Measurements from ENCODE around the gene GXYLT1. TPM values are rescaled to one million over a fixed set of nuclear protein-coding genes. Genes with fewer than 3 reads are reported as not detected.
"Not testable (repeated sequence)": the region's sequence is repeated elsewhere in the genome, so short reads cannot be mapped to it uniquely, and the experiment has no call there.

GXYLT1 gene
- total RNA-seq, 2 experiments from 2014 or later, result 8.4 to 8.7 TPM

GRCh38 chr12:42135259-42135814 is 9.3 kb downstream of the GXYLT1 start:
- Mint-ChIP-seq H3K27ac (no peak overlapping the region), H3K9me3 (ENCODE audit: low read depth) (no peaks in the 10 kb centered on the region), H3K27me3 (no peaks in the 10 kb centered on the region), H3K36me3 (peaks cover 5% of the 10 kb centered on the region), H3K4me3 (no peak overlapping the region), H3K4me1 (peaks cover 2% of the 10 kb centered on the region)
- DNase-seq, result no peak
- ATAC-seq, result no peak
- CTCF ChIA-PET, result no interaction called here

GRCh38 chr12:42130672-42131402 is 13.8 kb downstream of the GXYLT1 start:
- H3K27me3 Mint-ChIP-seq, result no peaks in the 10 kb centered on the region
- CTCF ChIA-PET, result interaction anchor here (1.2 kb wide), 1 partner anchor 241 kb away, joined by 5 read pairs; no protein-coding TSS in a partner anchor
- no peak for ATAC-seq
- H3K4me1 Mint-ChIP-seq, result peaks cover 7% of the 10 kb centered on the region
- H3K36me3 Mint-ChIP-seq, result peaks cover 5% of the 10 kb centered on the region
- no peak overlapping the region for H3K4me3 Mint-ChIP-seq
- no peak for DNase-seq
- H3K9me3 Mint-ChIP-seq (ENCODE audit: low read depth), result no peaks in the 10 kb centered on the region
- H3K27ac Mint-ChIP-seq, result no peak overlapping the region

- DNase-seq (no peak), ATAC-seq (no peak)
- Mint-ChIP-seq H3K27me3 (no peaks in the 10 kb centered on the region), H3K4me3 (no peak overlapping the region), H3K27ac (no peak overlapping the region), H3K36me3 (peaks cover 4% of the 10 kb centered on the region), H3K9me3 (ENCODE audit: low read depth) (no peaks in the 10 kb centered on the region), H3K4me1 (peaks cover 7% of the 10 kb centered on the region)
- CTCF ChIA-PET, result interaction anchor here (1.0 kb wide), 1 partner anchor 242 kb away, joined by 3 read pairs; no protein-coding TSS in a partner anchor
Observed at GRCh38 chr12:42129595-42130204, 15.0 kb downstream of the GXYLT1 start.

GRCh38 chr12:42128888-42129287 is 15.8 kb downstream of the GXYLT1 start:
- Mint-ChIP-seq H3K27me3 (no peaks in the 10 kb centered on the region), H3K9me3 (ENCODE audit: low read depth) (no peaks in the 10 kb centered on the region), H3K4me3 (no peak overlapping the region), H3K36me3 (peaks cover 1% of the 10 kb centered on the region), H3K4me1 (peaks cover 7% of the 10 kb centered on the region), H3K27ac (no peak overlapping the region)
- ATAC-seq, result no peak
- no peak for DNase-seq
- CTCF ChIA-PET, result interaction anchor here (0.8 to 1.0 kb wide), 2 partner anchors 57 to 243 kb away, joined by 3 read pairs; no protein-coding TSS in a partner anchor

- ATAC-seq, result no peak
- H3K4me3 Mint-ChIP-seq, result no peak overlapping the region
- no peak for DNase-seq
- no peaks in the 10 kb centered on the region for H3K27me3 Mint-ChIP-seq
- H3K27ac Mint-ChIP-seq, result no peak overlapping the region
- H3K9me3 Mint-ChIP-seq (ENCODE audit: low read depth), result no peaks in the 10 kb centered on the region
- H3K4me1 Mint-ChIP-seq, result peaks cover 7% of the 10 kb centered on the region
- H3K36me3 Mint-ChIP-seq, result peaks cover under 1% of the 10 kb centered on the region
- CTCF ChIA-PET, result interaction anchor here (0.8 to 1.3 kb wide), 2 partner anchors 17 to 56 kb away, joined by 3 read pairs; no protein-coding TSS in a partner anchor
Observed at GRCh38 chr12:42128327-42128726, 16.3 kb downstream of the GXYLT1 start.

GRCh38 chr12:42126963-42127362 is 17.7 kb downstream of the GXYLT1 start:
- peaks cover 7% of the 10 kb centered on the region for H3K4me1 Mint-ChIP-seq
- H3K36me3 Mint-ChIP-seq, result no peaks in the 10 kb centered on the region
- ATAC-seq (no peak), DNase-seq (no peak)
- CTCF ChIA-PET, result interaction anchor here (0.9 to 1.4 kb wide), 2 partner anchors 245 to 248 kb away, joined by 3 to 4 read pairs; no protein-coding TSS in a partner anchor
- no peak overlapping the region for H3K4me3 Mint-ChIP-seq
- no peaks in the 10 kb centered on the region for H3K27me3 Mint-ChIP-seq
- H3K27ac Mint-ChIP-seq, result no peak overlapping the region
- H3K9me3 Mint-ChIP-seq (ENCODE audit: low read depth), result no peaks in the 10 kb centered on the region

- ATAC-seq (no peak), DNase-seq (no peak)
- no peaks in the 10 kb centered on the region for H3K27me3 Mint-ChIP-seq
- H3K4me3 Mint-ChIP-seq, result no peak overlapping the region
- no peaks in the 10 kb centered on the region for H3K9me3 Mint-ChIP-seq (ENCODE audit: low read depth)
- H3K4me1 Mint-ChIP-seq, result peaks cover 9% of the 10 kb centered on the region
- peaks cover 4% of the 10 kb centered on the region for H3K36me3 Mint-ChIP-seq
- H3K27ac Mint-ChIP-seq, result no peak overlapping the region
- CTCF ChIA-PET, result no interaction called here
Observed at GRCh38 chr12:42125388-42125767, 19.3 kb downstream of the GXYLT1 start.

- CTCF ChIA-PET, result no interaction called here
- ATAC-seq, result no peak
Observed at GRCh38 chr12:42124764-42125387, 19.8 kb downstream of the GXYLT1 start.

GRCh38 chr12:42119085-42119633 is 25.5 kb downstream of the GXYLT1 start:
- Mint-ChIP-seq H3K4me1 (peaks cover 17% of the 10 kb centered on the region), H3K4me3 (no peak overlapping the region), H3K27me3 (no peaks in the 10 kb centered on the region), H3K9me3 (ENCODE audit: low read depth) (peaks cover 2% of the 10 kb centered on the region), H3K27ac (no peak overlapping the region), H3K36me3 (peaks cover 40% of the 10 kb centered on the region)
- CTCF ChIA-PET, result interaction anchor here (0.9 to 1.4 kb wide), 4 partner anchors 14 to 94 kb away, joined by 3 to 4 read pairs (median 3); partner anchors contain the start of gene GXYLT1
- peak; percentile 23 for ATAC-seq
- no peak for DNase-seq

More at GRCh38 chr12:42124764-42125387, 19.8 kb downstream of the GXYLT1 start:
- Mint-ChIP-seq H3K4me1 (peaks cover 13% of the 10 kb centered on the region), H3K27me3 (no peaks in the 10 kb centered on the region), H3K4me3 (no peak overlapping the region), H3K9me3 (ENCODE audit: low read depth) (no peaks in the 10 kb centered on the region), H3K27ac (no peak overlapping the region), H3K36me3 (peaks cover 7% of the 10 kb centered on the region)
- no peak for DNase-seq

- Mint-ChIP-seq H3K4me1 (peaks cover 17% of the 10 kb centered on the region), H3K4me3 (no peak overlapping the region), H3K27me3 (no peaks in the 10 kb centered on the region), H3K9me3 (ENCODE audit: low read depth) (peaks cover 6% of the 10 kb centered on the region), H3K36me3 (peaks cover 45% of the 10 kb centered on the region), H3K27ac (no peak overlapping the region)
- no peak for DNase-seq
- CTCF ChIA-PET, result interaction anchor here (1.2 to 1.4 kb wide), 2 partner anchors 13 to 26 kb away, joined by 3 read pairs; no protein-coding TSS in a partner anchor
- no peak for ATAC-seq
Observed at GRCh38 chr12:42118136-42118879, 26.4 kb downstream of the GXYLT1 start.

- H3K9me3 Mint-ChIP-seq (ENCODE audit: low read depth), result peaks cover 5% of the 10 kb centered on the region
- DNase-seq (no peak), ATAC-seq (no peak)
- no peak overlapping the region for H3K27ac Mint-ChIP-seq
- no peak overlapping the region for H3K4me3 Mint-ChIP-seq
- no peaks in the 10 kb centered on the region for H3K4me1 Mint-ChIP-seq
- H3K27me3 Mint-ChIP-seq, result no peaks in the 10 kb centered on the region
- H3K36me3 Mint-ChIP-seq, result peaks cover 41% of the 10 kb centered on the region
- CTCF ChIA-PET, result no interaction called here
Observed at GRCh38 chr12:42109031-42109430, 35.6 kb downstream of the GXYLT1 start.

- CTCF ChIA-PET, result interaction anchor here (0.9 kb wide), 1 partner anchor 17 kb away, joined by 3 read pairs; no protein-coding TSS in a partner anchor
- not testable (repeated sequence) for H3K4me1 Mint-ChIP-seq; ATAC-seq; H3K9me3 Mint-ChIP-seq (ENCODE audit: low read depth); DNase-seq; H3K4me3 Mint-ChIP-seq; H3K27ac Mint-ChIP-seq; H3K27me3 Mint-ChIP-seq
- H3K36me3 Mint-ChIP-seq, result peaks cover 24% of the 10 kb centered on the region
Observed at GRCh38 chr12:42106791-42107190, 37.9 kb downstream of the GXYLT1 start.
